Measurements from ENCODE around the gene NBL1. TPM values are rescaled to one million over a fixed set of nuclear protein-coding genes. Genes with fewer than 3 reads are reported as not detected.

NBL1 gene
- total and polyA plus RNA-seq, 2 experiments from 2014 or later, result 6.1 to 10.6 TPM

DNA sequence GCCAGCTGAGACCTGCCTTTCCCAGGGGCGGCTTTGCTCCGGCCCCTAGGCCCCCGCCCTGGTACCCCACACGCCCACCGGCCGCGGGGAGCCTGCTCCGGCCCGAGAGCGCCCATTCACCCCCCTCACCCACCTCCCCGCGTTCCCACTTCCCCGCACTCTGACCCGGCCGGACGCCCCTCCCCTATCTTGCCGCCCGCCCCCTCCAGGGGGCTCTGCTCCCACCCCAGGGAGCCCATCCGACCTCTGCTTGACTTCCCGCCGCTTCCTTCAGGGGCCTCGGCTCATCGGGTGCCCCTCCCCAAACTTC, 21.0 kb downstream of the NBL1 start:
- Histone ChIP-seq H3K36me3 (ENCODE audit: insufficient read depth) (no peaks in the 10 kb centered on the region), H3K9me2 (ENCODE audit: insufficient read depth) (no peaks in the 10 kb centered on the region), H3K4me3 (peak overlapping the region; percentile 63), H3K4me1 (ENCODE audit: insufficient read depth) (no peaks in the 10 kb centered on the region), H3K27me3 (ENCODE audit: insufficient read depth) (peaks cover 56% of the 10 kb centered on the region), H3F3A (replicated peaks; ENCODE audit: low read depth) (0 out of 2 replicates have a peak, but pooled peaks cover 6% of the 10 kb centered on the region), H3K27ac (ENCODE audit: low read depth) (no peak overlapping the region), H2AFZ (peak overlapping the region; percentile 96), H3K4me2 (peak overlapping the region; percentile 83), H3K79me2 (replicated peaks; ENCODE audit: insufficient read depth) (no peaks in the 10 kb centered on the region), H4K20me1 (replicated peaks; ENCODE audit: insufficient read depth) (no peaks in the 10 kb centered on the region)
- DNase-seq (ENCODE audit: low spot score), result no peak
- no peak for TF ChIP-seq ZNF114 (CRISPR knock-in tag; IDR thresholded peaks at IDR 0.05)
- no peak for TF ChIP-seq POLR2AphosphoS5 (IDR thresholded peaks at IDR 0.05; ENCODE audit: low read depth)
- TF ChIP-seq STAT1 (IDR thresholded peaks at IDR 0.05; ENCODE audit: unreplicated experiment), result no peak
- TF ChIP-seq, protein P1, sequence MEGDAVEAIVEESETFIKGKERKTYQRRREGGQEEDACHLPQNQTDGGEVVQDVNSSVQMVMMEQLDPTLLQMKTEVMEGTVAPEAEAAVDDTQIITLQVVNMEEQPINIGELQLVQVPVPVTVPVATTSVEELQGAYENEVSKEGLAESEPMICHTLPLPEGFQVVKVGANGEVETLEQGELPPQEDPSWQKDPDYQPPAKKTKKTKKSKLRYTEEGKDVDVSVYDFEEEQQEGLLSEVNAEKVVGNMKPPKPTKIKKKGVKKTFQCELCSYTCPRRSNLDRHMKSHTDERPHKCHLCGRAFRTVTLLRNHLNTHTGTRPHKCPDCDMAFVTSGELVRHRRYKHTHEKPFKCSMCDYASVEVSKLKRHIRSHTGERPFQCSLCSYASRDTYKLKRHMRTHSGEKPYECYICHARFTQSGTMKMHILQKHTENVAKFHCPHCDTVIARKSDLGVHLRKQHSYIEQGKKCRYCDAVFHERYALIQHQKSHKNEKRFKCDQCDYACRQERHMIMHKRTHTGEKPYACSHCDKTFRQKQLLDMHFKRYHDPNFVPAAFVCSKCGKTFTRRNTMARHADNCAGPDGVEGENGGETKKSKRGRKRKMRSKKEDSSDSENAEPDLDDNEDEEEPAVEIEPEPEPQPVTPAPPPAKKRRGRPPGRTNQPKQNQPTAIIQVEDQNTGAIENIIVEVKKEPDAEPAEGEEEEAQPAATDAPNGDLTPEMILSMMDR (conservative IDR thresholded peaks at IDR 0.05; ENCODE audit: low read depth in 2 of 2), result no peak
- TF ChIP-seq, protein P2, sequence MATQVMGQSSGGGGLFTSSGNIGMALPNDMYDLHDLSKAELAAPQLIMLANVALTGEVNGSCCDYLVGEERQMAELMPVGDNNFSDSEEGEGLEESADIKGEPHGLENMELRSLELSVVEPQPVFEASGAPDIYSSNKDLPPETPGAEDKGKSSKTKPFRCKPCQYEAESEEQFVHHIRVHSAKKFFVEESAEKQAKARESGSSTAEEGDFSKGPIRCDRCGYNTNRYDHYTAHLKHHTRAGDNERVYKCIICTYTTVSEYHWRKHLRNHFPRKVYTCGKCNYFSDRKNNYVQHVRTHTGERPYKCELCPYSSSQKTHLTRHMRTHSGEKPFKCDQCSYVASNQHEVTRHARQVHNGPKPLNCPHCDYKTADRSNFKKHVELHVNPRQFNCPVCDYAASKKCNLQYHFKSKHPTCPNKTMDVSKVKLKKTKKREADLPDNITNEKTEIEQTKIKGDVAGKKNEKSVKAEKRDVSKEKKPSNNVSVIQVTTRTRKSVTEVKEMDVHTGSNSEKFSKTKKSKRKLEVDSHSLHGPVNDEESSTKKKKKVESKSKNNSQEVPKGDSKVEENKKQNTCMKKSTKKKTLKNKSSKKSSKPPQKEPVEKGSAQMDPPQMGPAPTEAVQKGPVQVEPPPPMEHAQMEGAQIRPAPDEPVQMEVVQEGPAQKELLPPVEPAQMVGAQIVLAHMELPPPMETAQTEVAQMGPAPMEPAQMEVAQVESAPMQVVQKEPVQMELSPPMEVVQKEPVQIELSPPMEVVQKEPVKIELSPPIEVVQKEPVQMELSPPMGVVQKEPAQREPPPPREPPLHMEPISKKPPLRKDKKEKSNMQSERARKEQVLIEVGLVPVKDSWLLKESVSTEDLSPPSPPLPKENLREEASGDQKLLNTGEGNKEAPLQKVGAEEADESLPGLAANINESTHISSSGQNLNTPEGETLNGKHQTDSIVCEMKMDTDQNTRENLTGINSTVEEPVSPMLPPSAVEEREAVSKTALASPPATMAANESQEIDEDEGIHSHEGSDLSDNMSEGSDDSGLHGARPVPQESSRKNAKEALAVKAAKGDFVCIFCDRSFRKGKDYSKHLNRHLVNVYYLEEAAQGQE (IDR thresholded peaks at IDR 0.05; ENCODE audit: unreplicated experiment), result no peak
- no peak for TF ChIP-seq JUNB (IDR thresholded peaks at IDR 0.05; ENCODE audit: unreplicated experiment)
- TF ChIP-seq CREB1 (CRISPR knock-in tag; IDR thresholded peaks at IDR 0.05; ENCODE audit: low read depth), result no peak
- TF ChIP-seq, protein P3, sequence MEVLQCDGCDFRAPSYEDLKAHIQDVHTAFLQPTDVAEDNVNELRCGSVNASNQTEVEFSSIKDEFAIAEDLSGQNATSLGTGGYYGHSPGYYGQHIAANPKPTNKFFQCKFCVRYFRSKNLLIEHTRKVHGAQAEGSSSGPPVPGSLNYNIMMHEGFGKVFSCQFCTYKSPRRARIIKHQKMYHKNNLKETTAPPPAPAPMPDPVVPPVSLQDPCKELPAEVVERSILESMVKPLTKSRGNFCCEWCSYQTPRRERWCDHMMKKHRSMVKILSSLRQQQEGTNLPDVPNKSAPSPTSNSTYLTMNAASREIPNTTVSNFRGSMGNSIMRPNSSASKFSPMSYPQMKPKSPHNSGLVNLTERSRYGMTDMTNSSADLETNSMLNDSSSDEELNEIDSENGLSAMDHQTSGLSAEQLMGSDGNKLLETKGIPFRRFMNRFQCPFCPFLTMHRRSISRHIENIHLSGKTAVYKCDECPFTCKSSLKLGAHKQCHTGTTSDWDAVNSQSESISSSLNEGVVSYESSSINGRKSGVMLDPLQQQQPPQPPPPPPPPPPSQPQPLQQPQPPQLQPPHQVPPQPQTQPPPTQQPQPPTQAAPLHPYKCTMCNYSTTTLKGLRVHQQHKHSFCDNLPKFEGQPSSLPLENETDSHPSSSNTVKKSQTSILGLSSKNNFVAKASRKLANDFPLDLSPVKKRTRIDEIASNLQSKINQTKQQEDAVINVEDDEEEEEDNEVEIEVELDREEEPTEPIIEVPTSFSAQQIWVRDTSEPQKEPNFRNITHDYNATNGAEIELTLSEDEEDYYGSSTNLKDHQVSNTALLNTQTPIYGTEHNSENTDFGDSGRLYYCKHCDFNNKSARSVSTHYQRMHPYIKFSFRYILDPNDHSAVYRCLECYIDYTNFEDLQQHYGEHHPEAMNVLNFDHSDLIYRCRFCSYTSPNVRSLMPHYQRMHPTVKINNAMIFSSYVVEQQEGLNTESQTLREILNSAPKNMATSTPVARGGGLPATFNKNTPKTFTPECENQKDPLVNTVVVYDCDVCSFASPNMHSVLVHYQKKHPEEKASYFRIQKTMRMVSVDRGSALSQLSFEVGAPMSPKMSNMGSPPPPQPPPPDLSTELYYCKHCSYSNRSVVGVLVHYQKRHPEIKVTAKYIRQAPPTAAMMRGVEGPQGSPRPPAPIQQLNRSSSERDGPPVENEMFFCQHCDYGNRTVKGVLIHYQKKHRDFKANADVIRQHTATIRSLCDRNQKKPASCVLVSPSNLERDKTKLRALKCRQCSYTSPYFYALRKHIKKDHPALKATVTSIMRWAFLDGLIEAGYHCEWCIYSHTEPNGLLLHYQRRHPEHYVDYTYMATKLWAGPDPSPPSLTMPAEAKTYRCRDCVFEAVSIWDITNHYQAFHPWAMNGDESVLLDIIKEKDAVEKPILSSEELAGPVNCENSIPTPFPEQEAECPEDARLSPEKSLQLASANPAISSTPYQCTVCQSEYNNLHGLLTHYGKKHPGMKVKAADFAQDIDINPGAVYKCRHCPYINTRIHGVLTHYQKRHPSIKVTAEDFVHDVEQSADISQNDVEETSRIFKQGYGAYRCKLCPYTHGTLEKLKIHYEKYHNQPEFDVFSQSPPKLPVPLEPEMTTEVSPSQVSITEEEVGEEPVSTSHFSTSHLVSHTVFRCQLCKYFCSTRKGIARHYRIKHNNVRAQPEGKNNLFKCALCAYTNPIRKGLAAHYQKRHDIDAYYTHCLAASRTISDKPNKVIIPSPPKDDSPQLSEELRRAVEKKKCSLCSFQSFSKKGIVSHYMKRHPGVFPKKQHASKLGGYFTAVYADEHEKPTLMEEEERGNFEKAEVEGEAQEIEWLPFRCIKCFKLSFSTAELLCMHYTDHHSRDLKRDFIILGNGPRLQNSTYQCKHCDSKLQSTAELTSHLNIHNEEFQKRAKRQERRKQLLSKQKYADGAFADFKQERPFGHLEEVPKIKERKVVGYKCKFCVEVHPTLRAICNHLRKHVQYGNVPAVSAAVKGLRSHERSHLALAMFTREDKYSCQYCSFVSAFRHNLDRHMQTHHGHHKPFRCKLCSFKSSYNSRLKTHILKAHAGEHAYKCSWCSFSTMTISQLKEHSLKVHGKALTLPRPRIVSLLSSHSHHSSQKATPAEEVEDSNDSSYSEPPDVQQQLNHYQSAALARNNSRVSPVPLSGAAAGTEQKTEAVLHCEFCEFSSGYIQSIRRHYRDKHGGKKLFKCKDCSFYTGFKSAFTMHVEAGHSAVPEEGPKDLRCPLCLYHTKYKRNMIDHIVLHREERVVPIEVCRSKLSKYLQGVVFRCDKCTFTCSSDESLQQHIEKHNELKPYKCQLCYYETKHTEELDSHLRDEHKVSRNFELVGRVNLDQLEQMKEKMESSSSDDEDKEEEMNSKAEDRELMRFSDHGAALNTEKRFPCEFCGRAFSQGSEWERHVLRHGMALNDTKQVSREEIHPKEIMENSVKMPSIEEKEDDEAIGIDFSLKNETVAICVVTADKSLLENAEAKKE (CRISPR knock-in tag; IDR thresholded peaks at IDR 0.05), result no peak
- TF ChIP-seq EZH2 (IDR thresholded peaks at IDR 0.05; ENCODE audit: low read depth, unreplicated experiment), result no peak
- no peak for TF ChIP-seq NANOG (IDR thresholded peaks at IDR 0.05; ENCODE audit: borderline replicate concordance)
- TF ChIP-seq ZNF331 (CRISPR knock-in tag; IDR thresholded peaks at IDR 0.05; ENCODE audit: low read depth), result no peak
- TF ChIP-seq EZH2phosphoT487 (IDR thresholded peaks at IDR 0.05; ENCODE audit: unreplicated experiment), result no peak
- TF ChIP-seq, protein P4, sequence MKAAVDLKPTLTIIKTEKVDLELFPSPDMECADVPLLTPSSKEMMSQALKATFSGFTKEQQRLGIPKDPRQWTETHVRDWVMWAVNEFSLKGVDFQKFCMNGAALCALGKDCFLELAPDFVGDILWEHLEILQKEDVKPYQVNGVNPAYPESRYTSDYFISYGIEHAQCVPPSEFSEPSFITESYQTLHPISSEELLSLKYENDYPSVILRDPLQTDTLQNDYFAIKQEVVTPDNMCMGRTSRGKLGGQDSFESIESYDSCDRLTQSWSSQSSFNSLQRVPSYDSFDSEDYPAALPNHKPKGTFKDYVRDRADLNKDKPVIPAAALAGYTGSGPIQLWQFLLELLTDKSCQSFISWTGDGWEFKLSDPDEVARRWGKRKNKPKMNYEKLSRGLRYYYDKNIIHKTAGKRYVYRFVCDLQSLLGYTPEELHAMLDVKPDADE (IDR thresholded peaks at IDR 0.05), result no peak
- peak; percentile 12 for ATAC-seq
- peak overlapping the region; percentile 74 for H3K4me3 Mint-ChIP-seq
- H3K4me1 Mint-ChIP-seq, result peaks cover 7% of the 10 kb centered on the region; the same call in 2 of the 3 replicates
- peaks cover 52% of the 10 kb centered on the region for H3K27me3 Mint-ChIP-seq (ENCODE audit: insufficient read depth, low read depth, poor library complexity)
- H3K9me3 Mint-ChIP-seq, result no peaks in the 10 kb centered on the region; the same call in 2 of the 3 replicates
- H3K27ac Mint-ChIP-seq, result no peak overlapping the region
- H3K36me3 Mint-ChIP-seq (ENCODE audit: low read depth), result peaks cover 5% of the 10 kb centered on the region; the same call in 1 of the 3 replicates

All from GM23338 (cell line).